HG03457 (cell line): ENCODE measurements around the gene CYP17A1.
"Not testable (repeated sequence)": the region's sequence is repeated elsewhere in the genome, so short reads cannot be mapped to it uniquely, and the experiment has no call there.

Experiments used
- ATAC-seq: cut with Tn5 transposase; IDR thresholded peaks from one replicate; pipeline ENCODE4 v1.9.1; 2021; ENCODE audit warnings: moderate number of reproducible peaks; ENCODE audit not compliant: unreplicated experiment

Gene CYP17A1, protein sequence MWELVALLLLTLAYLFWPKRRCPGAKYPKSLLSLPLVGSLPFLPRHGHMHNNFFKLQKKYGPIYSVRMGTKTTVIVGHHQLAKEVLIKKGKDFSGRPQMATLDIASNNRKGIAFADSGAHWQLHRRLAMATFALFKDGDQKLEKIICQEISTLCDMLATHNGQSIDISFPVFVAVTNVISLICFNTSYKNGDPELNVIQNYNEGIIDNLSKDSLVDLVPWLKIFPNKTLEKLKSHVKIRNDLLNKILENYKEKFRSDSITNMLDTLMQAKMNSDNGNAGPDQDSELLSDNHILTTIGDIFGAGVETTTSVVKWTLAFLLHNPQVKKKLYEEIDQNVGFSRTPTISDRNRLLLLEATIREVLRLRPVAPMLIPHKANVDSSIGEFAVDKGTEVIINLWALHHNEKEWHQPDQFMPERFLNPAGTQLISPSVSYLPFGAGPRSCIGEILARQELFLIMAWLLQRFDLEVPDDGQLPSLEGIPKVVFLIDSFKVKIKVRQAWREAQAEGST

GRCh38 chr10:102837230-102837721 lies at the start of gene CYP17A1:
CYP17A1 (minus strand) TSS chr10:102837413; CDS start chr10:102837361, 52 bp downstream.
- ATAC-seq: no peak

DNA sequence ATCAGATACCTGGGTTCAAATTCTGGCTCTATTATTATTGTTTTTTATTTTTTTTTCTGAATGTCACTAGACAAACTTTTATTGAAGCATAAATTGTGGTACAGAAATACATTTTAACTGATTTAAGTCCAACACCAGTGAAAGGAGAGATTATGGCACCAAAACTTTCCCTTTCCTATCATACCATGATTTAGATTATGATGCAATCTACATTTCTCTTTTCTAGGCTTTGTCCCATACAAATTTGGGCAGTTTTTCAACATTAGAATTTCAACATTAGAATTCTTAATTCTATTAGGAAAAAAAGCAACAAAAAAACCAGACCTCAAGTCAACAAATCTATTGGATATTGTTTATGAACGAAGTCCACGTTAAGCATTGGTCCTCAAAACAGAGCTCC lies 43.0 kb upstream of the CYP17A1 start:
- ATAC-seq: no peak

DNA sequence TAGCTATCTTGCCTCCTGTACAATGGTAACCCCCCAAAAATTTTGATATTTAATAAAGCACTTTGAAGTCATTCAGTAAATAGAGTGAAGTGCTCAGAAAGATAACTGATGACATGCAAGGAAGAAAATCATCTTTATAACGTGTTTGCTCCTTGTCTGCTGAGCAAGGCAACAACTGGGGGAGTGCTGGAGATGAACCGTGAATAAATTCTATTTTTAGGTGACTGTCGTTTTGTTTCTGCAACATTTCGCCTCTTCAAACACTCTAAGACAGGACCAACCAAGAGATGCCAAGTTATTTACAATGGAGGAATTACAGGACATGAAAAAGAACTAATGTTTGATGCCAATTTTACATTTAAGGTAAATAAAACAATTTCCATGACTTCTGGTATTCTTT lies 41.4 kb upstream of the CYP17A1 start:
- no peak for ATAC-seq

DNA sequence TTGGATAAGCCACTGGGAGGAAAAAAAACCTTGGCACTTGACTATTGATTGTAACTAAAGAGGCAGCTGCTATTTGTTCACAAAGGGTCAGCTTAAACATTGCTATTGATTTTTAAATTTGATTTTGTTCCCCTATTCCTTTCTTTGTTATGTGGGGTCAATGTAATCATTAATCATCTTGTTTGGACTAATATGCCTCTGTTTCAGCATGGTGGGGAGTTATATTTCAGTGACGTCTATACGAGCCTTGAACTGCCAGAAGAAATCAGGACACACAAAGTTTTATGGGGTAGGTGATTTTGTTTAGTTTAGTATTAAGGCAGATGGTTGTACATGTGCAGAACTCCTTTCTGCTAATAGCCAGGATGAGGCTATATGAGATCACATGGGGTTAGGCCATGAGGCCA lies 39.5 kb upstream of the CYP17A1 start:
- no peak for ATAC-seq

DNA sequence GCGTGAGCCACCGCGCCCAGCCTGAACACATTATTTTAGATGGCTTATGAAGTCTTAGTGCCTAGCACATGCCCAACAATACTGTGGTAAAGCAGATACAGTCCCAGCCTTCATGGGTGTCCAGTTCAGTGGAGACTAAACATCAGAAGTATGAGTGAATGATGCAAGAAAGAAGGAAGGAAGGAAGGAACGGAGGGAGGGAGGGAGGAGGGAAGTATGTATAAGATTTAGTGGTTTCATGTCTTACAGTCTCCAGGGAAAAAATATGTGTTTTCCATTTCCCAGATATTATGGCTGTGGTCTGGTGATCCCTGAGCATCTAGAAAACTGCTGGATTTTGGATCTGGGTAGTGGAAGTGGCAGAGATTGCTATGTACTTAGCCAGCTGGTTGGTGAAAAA lies 35.0 kb upstream of the CYP17A1 start:
- ATAC-seq: no peak

- ATAC-seq: no peak
Observed at GRCh38 chr10:102870221-102870620, 33.0 kb upstream of the CYP17A1 start.

DNA sequence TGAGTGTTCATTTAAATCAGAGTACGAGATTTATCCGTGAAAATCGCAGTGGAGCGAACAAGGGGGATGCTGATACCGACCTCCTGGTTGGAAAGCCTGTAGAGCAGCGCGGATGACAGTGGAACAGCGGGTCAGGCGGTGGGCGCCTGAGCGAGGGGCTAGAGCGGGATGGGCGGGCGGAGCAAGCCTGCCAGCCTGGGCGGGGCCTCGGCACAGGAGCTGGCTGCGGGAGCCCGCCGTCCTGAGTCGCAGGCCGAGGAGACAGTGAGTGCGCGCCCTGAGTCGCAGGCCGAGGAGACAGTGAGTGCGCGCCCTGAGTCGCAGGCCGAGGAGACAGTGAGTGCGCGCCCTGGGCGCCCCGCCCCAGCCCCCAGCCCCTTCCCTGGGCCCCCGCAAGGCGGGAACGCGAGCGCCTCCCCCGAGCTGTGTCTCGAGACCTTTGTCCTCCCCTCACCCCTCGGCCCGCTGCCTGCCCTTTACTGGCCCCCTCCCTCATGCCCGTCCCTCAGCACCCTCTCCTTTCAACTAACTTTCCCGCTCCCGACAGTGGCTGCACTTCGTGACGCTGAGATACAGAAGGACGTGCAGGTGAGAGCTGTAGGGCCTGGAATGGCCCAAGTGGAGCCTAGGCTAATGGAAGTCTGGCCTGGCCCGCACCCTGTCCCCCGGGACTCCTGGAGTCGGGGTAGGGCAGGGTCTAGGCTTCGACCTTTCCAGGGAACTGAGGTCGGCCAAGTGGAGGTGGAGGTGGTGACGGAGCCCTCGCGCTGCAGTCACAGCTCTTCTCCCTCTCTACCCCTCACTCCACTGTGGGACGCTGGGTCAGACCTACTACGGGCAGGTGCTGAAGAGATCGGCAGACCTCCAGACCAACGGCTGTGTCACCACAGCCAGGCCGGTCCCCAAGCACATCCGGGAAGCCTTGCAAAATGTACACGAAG lies 32.3 kb upstream of the CYP17A1 start, which contains the start of gene AS3MT:
TSS of gene AS3MT (plus strand) at position 213 of the 941 bp plus-strand sequence. CDS start at position 336, 123 bp downstream.
- no peak for ATAC-seq

GRCh38 chr10:102868911-102869257 lies 31.7 kb upstream of the CYP17A1 start:
- ATAC-seq: no peak

- ATAC-seq: no peak
Observed at GRCh38 chr10:102865620-102866019, 28.4 kb upstream of the CYP17A1 start.

GRCh38 chr10:102863660-102864059 lies 26.4 kb upstream of the CYP17A1 start:
- ATAC-seq: no peak

DNA sequence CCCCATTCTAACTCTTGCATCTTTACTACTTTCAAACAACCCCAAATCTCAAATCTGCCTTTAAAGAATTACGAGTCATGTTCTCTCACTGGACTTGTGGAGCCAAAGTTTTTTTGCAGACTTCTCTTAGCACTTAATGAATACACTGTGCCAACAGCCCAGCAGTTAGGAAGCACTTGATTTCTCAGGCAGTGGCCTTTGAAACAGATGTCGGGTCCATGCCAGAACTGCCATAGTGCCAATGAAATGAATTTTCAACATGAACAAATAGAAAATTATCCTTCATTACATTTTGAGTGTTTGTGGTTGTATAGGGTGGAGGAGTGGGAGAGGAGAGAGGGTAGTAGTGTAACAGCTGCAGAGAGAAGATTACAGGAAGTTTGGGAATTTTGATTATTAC lies 22.7 kb upstream of the CYP17A1 start:
- ATAC-seq: no peak

DNA sequence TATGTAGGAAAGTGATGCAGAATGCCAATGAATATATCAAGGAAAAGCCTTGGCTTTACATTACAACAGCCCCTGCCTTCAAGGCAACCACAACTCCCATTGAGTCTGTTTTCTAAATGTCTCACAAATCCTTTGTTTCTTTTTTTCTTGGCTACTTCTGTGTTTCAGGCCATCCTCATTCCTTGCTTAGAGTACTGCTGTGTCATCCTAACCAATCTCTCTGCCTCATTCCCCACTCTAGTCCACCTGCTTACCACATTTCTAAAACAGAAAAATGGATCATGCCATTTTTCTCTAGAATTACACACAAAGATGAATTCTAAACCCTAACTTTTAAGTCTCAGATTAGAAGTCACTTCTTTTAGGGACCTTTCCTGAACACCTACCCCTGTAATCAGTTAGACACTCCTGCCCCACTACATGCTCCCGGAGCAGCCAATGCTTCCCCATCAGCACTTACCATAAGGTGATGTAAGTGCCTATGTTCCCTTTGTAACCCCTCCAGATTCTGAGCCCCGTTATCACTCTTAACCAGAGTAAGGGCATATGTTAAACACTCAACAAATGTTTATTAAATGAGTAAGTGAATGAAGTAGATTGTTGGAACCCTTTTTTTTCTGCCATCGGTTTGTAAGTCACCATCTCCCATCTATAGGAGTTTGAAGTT lies 19.7 kb upstream of the CYP17A1 start:
- no peak for ATAC-seq

DNA sequence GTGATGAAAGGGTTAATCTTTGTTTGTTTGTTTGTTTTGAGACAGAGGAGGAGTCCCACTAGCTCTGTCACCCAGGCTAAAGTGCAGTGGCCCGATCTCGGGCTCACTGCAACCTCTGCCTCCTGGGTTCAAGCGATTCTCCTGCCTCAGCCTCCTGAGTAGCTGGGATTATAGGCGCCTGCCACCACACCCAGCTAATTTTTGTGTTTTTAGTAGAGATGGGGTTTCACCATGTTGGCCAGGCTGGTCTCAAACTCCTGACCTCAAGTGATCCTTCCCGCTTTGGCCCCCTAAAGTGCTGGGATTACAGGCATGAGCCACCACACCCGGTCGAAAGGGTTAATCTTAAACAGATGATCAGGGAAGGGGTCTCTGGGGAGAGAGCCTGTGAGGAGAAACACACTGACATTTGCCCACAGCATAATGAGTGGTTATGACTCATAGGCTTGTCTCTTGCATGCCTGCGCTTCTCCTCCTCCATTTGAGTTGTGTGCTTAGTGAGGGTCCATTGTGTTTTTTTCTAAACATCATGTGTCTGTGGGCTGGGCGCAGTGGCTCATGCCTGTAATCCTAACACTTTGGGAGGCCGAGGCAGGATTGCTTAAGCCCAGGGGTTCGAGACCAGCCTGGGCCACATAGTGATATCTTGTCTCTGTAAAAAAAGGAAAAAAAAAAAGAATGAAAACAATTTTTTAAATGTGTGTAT lies 18.7 kb upstream of the CYP17A1 start:
- not testable (repeated sequence) for ATAC-seq

- not testable (repeated sequence) for ATAC-seq
Observed at GRCh38 chr10:102853237-102853636, 16.0 kb upstream of the CYP17A1 start.

DNA sequence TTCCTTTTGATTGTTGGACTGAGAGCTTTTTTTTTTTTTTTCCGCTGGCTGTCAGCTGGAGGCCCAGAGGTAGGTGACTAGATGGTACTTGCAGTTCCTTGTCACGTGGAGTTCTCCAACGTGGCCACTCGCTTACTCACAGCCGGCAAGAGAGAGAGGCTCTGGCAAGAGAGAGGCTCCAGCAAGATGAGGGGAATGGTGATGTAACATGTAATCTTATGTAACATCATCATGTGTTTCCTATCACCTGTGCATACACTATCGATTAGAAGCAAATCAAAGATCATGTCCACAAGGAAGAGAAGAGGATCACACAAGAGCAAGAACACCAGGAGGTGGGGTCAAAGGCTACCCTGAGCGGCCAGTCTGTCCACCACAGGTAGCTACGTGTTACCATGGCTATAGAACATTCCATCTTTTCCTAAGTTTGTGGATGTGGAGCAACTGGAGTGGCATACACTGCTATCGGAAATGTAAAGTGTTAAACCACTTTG lies 12.9 kb upstream of the CYP17A1 start:
- no peak for ATAC-seq

GRCh38 chr10:102845352-102845902 lies 8.2 kb upstream of the CYP17A1 start:
- no peak for ATAC-seq

DNA sequence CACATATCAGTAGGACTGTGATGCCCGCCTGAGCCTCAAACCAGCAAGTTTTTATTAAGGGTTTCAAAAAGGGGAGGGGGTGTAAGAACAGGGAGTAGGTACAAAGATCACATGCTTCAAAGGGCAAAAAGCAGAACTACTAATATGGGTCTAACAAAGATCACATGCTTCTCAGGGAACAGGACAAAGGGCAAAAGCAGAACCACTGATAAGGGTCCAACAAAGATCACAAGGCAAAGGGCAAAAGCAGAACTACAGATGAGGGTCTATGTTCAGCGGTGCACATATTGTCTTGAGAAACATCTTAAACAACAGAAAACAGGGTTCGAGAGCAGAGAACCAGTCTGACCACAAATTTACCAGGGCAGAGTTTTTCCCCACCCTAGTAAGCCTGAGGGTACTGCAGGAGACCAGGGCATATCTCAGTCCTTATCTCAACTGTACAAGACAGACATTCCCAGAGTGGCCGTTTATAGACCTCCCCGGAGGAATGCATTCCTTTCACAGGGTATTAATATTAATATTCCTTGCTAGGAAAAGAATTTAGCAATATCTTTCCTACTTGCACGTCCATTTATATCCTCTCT lies 7.1 kb upstream of the CYP17A1 start:
- ATAC-seq: not testable (repeated sequence)

DNA sequence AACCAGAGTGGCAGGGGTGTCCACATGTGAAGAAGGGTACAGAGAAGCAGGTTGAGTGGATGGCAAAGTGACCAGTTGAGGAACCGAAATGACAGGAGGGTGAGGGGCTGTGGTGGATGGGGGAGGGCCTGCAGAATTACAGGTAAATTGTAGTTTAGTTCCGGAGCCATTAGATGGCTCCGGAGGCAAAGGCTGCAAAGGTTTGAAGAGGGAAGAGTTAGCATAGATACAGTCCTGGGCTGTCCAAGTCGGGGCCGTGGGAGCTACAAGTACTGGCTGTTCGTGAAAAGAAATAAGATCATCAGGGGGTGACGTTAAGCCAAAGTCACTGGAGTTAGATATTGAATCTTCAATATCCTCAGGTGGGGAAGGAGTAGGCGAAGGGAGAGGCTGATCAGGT lies 5.9 kb upstream of the CYP17A1 start:
- ATAC-seq: not testable (repeated sequence)

GRCh38 chr10:102841827-102842345 lies 4.7 kb upstream of the CYP17A1 start:
- ATAC-seq: no peak
